CD4-positive, alpha-beta T cell (primary cell): ENCODE measurements around the gene CACNG7. TPM values are rescaled to one million over a fixed set of nuclear protein-coding genes. Genes with fewer than 3 reads are reported as not detected.

Source experiments
- ATAC-seq: fragments of 200-7000 bp; cut with Tn5 transposase; one replicate; pipeline ENCODE4 v1.10.0; 2022; ENCODE audit warnings: mild to moderate bottlenecking; ENCODE audit not compliant: poor library complexity
- CTCF ChIA-PET: fragments of 350-600 bp; sonication (Branson Sonifier 250); formaldehyde crosslinking; loops from one replicate; lab custom pipeline; 2021; ENCODE audit warnings: antibody characterized with exemption, inconsistent platforms; lab: Charles Lee
- POLR2A ChIA-PET: fragments of 350-600 bp; sonication (Branson Sonifier 250); formaldehyde crosslinking; loops from one replicate; lab custom pipeline; 2021; ENCODE audit warnings: antibody characterized with exemption, inconsistent platforms; lab: Charles Lee
- DNase-seq, 14 experiments: peaks; one replicate each; pipeline ENCODE4 v3.0.0-alpha.2; 2013 to 2020; ENCODE audit warnings: mixed read lengths in 2 of 14
- H3K27ac ChIP-seq, 2 donors: one replicate each; pipeline versions ENCODE4 v1.5.1 to v1.7.0; 2013; ENCODE audit warnings: low read length in 2 of 2, low read depth in 1 of 2, mild to moderate bottlenecking in 1 of 2
- H3K27me3 ChIP-seq, 2 experiments: 1 replicate in 1 of 2; 2 replicates in 1 of 2; pipeline versions ENCODE4 v1.6.1 to v1.7.0; 2013; ENCODE audit warnings: low read length in 2 of 2, control low read depth in 1 of 2, mild to moderate bottlenecking in 1 of 2, moderate library complexity in 1 of 2; ENCODE audit not compliant: insufficient read depth in 2 of 2, control insufficient read depth in 1 of 2
- H3K36me3 ChIP-seq: one replicate; pipeline ENCODE4 v1.6.1; 2013; ENCODE audit warnings: low read length, control low read depth; ENCODE audit not compliant: insufficient read depth
- H3K4me1 ChIP-seq: one replicate; pipeline ENCODE4 v1.6.1; 2013; ENCODE audit warnings: low read length, control low read depth; ENCODE audit not compliant: insufficient read depth
- H3K4me3 ChIP-seq: one replicate; pipeline ENCODE4 v1.5.1; 2013; ENCODE audit warnings: mild to moderate bottlenecking, low read length, moderate library complexity
- H3K9me3 ChIP-seq, 2 experiments: 1 replicate in 1 of 2; 2 replicates in 1 of 2; pipeline versions ENCODE4 v1.6.1 to v1.7.0; 2013; ENCODE audit warnings: low read length in 2 of 2, mild to moderate bottlenecking in 2 of 2, control low read depth in 1 of 2, moderate library complexity in 1 of 2; ENCODE audit not compliant: control insufficient read depth in 1 of 2, insufficient read depth in 1 of 2
- H3K27ac Mint-ChIP-seq: one replicate; pipeline ENCODE4 v1.8.0; 2020; ENCODE audit warnings: mixed read lengths
- H3K27me3 Mint-ChIP-seq: one replicate; pipeline ENCODE4 v1.8.0; 2021; ENCODE audit warnings: mixed read lengths
- H3K36me3 Mint-ChIP-seq: one replicate; pipeline ENCODE4 v1.8.0; 2021; ENCODE audit warnings: low read depth, mixed read lengths
- H3K4me1 Mint-ChIP-seq: one replicate; pipeline ENCODE4 v1.8.0; 2021; ENCODE audit warnings: low read depth, mixed read lengths
- H3K4me3 Mint-ChIP-seq: one replicate; pipeline ENCODE4 v1.8.0; 2020; ENCODE audit warnings: mild to moderate bottlenecking, mixed read lengths
- H3K9me3 Mint-ChIP-seq: one replicate; pipeline ENCODE4 v1.8.0; 2020; ENCODE audit warnings: mixed read lengths
- intact Hi-C, 2 experiments: fragments of 100-400 bp; cut with DNase I in 1 of 2; cut with micrococcal nuclease in 1 of 2; formaldehyde crosslinking; loops; one replicate each; pipeline versions ENCODE4 v1.15.1 to v1.9.0; 2023 to 2025; cut with DNase I, micrococcal nuclease
- total RNA-seq, 174 experiments: library from RNA in 2 of 174; stranded (reverse) in 2 of 174; gene quantifications; one replicate each; pipeline ENCODE4 v1.2.3 and lab custom pipeline; 2021 to 2026
- TF ChIP-seq, protein P1 (sequence below): fragments of 200-600 bp; IDR thresholded peaks from one replicate; pipeline ENCODE4 v1.8.0; 2022; ENCODE audit warnings: antibody characterized with exemption, mild to moderate bottlenecking

The CACNG7 gene
- total RNA-seq, 2 experiments from 2014 or later: not detected

DNA sequence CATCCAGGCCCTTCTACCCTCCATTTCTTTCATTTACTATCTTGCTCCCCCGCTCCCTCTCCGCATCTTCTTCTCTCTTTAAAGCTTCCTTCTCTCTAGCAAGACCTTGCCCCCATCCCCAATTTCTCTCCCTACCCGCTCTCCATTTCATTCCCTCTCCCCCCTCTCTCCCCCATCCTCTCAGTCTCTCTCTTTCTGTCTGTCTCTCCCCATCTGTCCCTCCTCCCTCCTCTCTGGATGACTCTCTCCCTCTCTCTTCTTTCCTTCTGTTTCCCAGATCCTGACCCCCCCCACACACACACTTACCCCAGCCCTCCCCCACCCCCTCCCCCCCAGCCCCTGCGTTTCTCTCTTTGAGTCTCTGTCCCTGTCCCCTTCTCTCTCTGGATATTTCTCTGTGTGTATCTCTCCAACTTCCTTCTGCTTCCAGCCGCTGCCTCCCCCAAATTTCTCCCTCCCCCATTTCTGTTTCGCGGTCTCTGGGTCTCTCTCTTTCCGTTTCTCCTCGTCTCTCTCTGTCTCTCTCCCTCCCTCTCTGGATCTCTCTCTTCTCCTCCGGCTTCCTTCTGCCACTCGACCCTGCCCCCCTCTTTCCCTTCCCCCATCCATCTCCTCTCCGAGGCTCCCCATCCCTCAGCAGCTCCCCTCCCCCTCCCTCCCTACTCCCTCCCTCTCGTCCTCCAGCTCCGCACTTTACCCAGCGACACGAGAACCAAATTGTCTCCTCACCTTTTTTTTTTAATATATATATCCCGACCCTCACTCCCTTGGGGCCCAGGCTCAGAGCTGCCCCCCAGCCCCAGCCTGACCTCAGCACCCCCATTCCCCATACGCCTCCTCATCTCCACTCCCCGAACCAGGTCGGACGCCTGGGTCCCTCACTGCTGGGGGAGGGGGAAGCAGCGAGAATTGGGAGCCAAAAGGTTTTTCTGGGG lies 50.0 kb downstream of the CACNG7 start:
- POLR2A ChIA-PET: no interaction called here
- H3K27ac Mint-ChIP-seq: no peak overlapping the region

DNA sequence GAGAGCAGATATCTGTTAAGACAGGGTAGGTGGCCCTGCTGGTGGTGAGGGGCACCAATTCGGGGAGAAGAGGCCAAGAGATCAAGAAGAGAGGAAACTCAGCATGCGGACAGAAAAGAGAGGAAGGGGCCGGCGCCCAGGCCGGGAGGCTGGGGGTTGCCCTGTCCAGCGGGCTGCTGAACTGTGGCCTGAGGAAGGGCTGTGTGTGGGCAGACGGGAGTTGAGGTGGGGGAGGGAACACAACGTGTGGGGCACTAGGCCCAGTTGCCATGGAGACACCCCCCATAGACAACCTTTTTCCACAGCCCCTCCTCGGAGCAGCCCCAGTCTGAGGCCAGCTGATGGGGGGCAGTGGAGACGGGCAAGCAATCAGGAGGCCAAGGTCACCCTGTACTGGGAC lies 51.1 kb downstream of the CACNG7 start:
- Mint-ChIP-seq H3K27ac (no peak overlapping the region), H3K36me3 (no peaks in the 10 kb centered on the region), H3K4me1 (peaks cover 6% of the 10 kb centered on the region), H3K4me3 (no peak overlapping the region), H3K9me3 (no peaks in the 10 kb centered on the region), H3K27me3 (peaks cover 76% of the 10 kb centered on the region)
- Histone ChIP-seq H3K4me3 (no peak overlapping the region), H3K4me1 (no peaks in the 10 kb centered on the region), H3K9me3 (peaks cover 0 to 15% of the 10 kb centered on the region in 2 experiments), H3K27ac (no peak overlapping the region), H3K36me3 (no peaks in the 10 kb centered on the region), H3K27me3 (peaks cover 66 to 79% of the 10 kb centered on the region in 2 experiments)
- intact Hi-C loops: no loop called here
- TF ChIP-seq, protein P1, sequence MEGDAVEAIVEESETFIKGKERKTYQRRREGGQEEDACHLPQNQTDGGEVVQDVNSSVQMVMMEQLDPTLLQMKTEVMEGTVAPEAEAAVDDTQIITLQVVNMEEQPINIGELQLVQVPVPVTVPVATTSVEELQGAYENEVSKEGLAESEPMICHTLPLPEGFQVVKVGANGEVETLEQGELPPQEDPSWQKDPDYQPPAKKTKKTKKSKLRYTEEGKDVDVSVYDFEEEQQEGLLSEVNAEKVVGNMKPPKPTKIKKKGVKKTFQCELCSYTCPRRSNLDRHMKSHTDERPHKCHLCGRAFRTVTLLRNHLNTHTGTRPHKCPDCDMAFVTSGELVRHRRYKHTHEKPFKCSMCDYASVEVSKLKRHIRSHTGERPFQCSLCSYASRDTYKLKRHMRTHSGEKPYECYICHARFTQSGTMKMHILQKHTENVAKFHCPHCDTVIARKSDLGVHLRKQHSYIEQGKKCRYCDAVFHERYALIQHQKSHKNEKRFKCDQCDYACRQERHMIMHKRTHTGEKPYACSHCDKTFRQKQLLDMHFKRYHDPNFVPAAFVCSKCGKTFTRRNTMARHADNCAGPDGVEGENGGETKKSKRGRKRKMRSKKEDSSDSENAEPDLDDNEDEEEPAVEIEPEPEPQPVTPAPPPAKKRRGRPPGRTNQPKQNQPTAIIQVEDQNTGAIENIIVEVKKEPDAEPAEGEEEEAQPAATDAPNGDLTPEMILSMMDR: no peak
- CTCF ChIA-PET: no interaction called here
- POLR2A ChIA-PET: no interaction called here
- ATAC-seq: no peak
- DNase-seq: no peak

More for the DNA sequence above, 50.0 kb downstream of the CACNG7 start:
- Mint-ChIP-seq H3K4me1 (peaks cover 6% of the 10 kb centered on the region), H3K4me3 (no peak overlapping the region), H3K36me3 (no peaks in the 10 kb centered on the region), H3K9me3 (no peaks in the 10 kb centered on the region), H3K27me3 (peaks cover 72% of the 10 kb centered on the region)
- Histone ChIP-seq H3K4me3 (no peak overlapping the region), H3K4me1 (no peaks in the 10 kb centered on the region), H3K36me3 (no peaks in the 10 kb centered on the region), H3K27ac (no peak overlapping the region), H3K9me3 (peaks cover 0 to 15% of the 10 kb centered on the region in 2 experiments), H3K27me3 (peaks cover 61 to 70% of the 10 kb centered on the region in 2 experiments)
- TF ChIP-seq, protein P1: no peak
- intact Hi-C loops: no loop called here
- ATAC-seq (no peak), DNase-seq (no peak)
- CTCF ChIA-PET: no interaction called here

DNA sequence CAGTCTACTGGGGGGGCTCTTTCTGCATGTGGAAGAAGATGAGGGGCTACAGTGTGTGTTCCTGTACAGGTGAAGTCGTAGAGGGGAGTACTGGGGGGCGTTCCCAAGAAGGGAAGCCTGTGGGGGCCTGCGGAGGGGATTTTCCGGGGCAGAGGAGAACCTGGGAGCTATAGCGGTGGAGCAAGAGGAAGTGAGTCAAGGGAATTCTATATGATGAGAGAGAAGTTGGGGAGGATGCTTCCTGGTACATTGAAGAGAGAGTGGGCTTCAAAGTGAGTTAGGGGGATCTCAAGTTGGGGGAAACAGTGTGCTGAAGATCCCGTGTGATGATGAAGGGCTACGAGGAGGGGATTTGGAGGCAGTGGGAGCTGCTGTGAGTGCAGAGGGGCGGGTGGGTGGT lies 51.8 kb downstream of the CACNG7 start:
- Mint-ChIP-seq H3K36me3 (no peaks in the 10 kb centered on the region), H3K4me3 (no peak overlapping the region), H3K9me3 (no peaks in the 10 kb centered on the region), H3K27ac (no peak overlapping the region), H3K4me1 (peaks cover 6% of the 10 kb centered on the region), H3K27me3 (peaks cover 78% of the 10 kb centered on the region)
- CTCF ChIA-PET: no interaction called here
- TF ChIP-seq, protein P1: no peak
- ATAC-seq (no peak), DNase-seq (no peak)
- intact Hi-C loops: no loop called here
- Histone ChIP-seq H3K27me3 (peaks cover 66 to 76% of the 10 kb centered on the region in 2 experiments), H3K36me3 (no peaks in the 10 kb centered on the region), H3K4me3 (no peak overlapping the region), H3K9me3 (peaks cover 0 to 15% of the 10 kb centered on the region in 2 experiments), H3K27ac (no peak overlapping the region), H3K4me1 (no peaks in the 10 kb centered on the region)
- POLR2A ChIA-PET: no interaction called here
